Body of pancreas (tissue), 4 donors: ENCODE data around the gene CDH15. TPM values are rescaled to one million over a fixed set of nuclear protein-coding genes. Genes with fewer than 3 reads are reported as not detected.

Experiments used
- ATAC-seq: fragments of 150-250 bp; one replicate; pipeline ENCODE4 v1.9.1; 2016
- DNase-seq, 4 donors: peaks; one replicate each; pipeline ENCODE4 v3.0.0-alpha.2; 2019
- H3K27ac ChIP-seq, 4 donors: fragments of 200-600 bp; sonication (generic); 1 replicate in 3 of 4; 2 replicates in 1 of 4; pipeline versions ENCODE4 v1.5.1 to v1.6.1; 2016 to 2019; ENCODE audit warnings: mild to moderate bottlenecking in 1 of 4, mixed read lengths in 1 of 4, moderate library complexity in 1 of 4
- H3K27me3 ChIP-seq, 2 donors: fragments of 200-600 bp; sonication (generic); one replicate each; pipeline ENCODE4 v1.6.0; 2016; ENCODE audit warnings: mild to moderate bottlenecking in 1 of 2
- H3K36me3 ChIP-seq, 2 donors: fragments of 200-600 bp; sonication (generic); replicated peaks in 1 of 2; 2 replicates each; pipeline ENCODE4 v1.5.1; 2016; ENCODE audit warnings: low read depth in 2 of 2; ENCODE audit not compliant: insufficient read depth in 1 of 2
- H3K4me1 ChIP-seq: fragments of 200-600 bp; sonication (generic); one replicate; pipeline ENCODE4 v1.6.0; 2016
- H3K4me3 ChIP-seq, 2 donors: fragments of 200-600 bp; sonication (generic); 1 replicate in 1 of 2; 2 replicates in 1 of 2; pipeline ENCODE4 v1.5.1; 2016 to 2019
- H3K9me3 ChIP-seq, 3 donors: fragments of 200-600 bp; sonication (generic); 1 replicate in 2 of 3; 2 replicates in 1 of 3; pipeline ENCODE4 v1.5.1; 2016
- CTCF ChIP-seq, 7 experiments: fragments of 450-650 bp in 4 of 7; fragments of 200-600 bp in 3 of 7; sonication (generic) in 3 of 7; IDR thresholded peaks; one replicate each; pipeline ENCODE4 v1.5.1; 2016 to 2019; ENCODE audit warnings: antibody characterized with exemption in 7 of 7
- POLR2A ChIP-seq, 3 donors: fragments of 450-650 bp; IDR thresholded peaks; one replicate each; pipeline ENCODE4 v1.6.1; 2016; ENCODE audit warnings: antibody characterized with exemption in 3 of 3, mild to moderate bottlenecking in 2 of 3
- WGBS, 2 donors: methylation state at CpG; one replicate each; pipeline ENCODE4 v1.1.5; 2017; 5-methylcytosine and 5-hydroxymethylcytosine counted together
- intact Hi-C: fragments of 100-400 bp; cut with DNase I; formaldehyde crosslinking; loops from one replicate; pipeline ENCODE4 v1.15.1; 2023
- total RNA-seq, 2 donors: library from RNA; depleted of rRNA; stranded (reverse); fragments of >200 nt; gene quantifications; one replicate each; pipeline ENCODE4 v1.1.0, GENCODE V29; 2016

Gene CDH15
- total RNA-seq, 2 donors from 2014 or later = 1.0 TPM; not detected in 1

GRCh38 chr16:89207993-89208392 is 36.4 kb downstream of the CDH15 start:
- Histone ChIP-seq H3K27me3 (no peaks in the 10 kb centered on the region), H3K4me3 (no peak overlapping the region), H3K27ac (no peak overlapping the region), H3K36me3 (no peaks in the 10 kb centered on the region), H3K4me1 (no peaks in the 10 kb centered on the region), H3K9me3 (no peaks in the 10 kb centered on the region)
- no peak for TF ChIP-seq CTCF (IDR thresholded peaks at IDR 0.05)
- TF ChIP-seq POLR2A (IDR thresholded peaks at IDR 0.05) = no peak
- intact Hi-C loops = no loop called here
- ATAC-seq (no peak), DNase-seq (no peak)
- WGBS, 2 donors = 89 to 93% methylated on average over 4 of the region's 4 CpGs

GRCh38 chr16:89209522-89210044 is 38.0 kb downstream of the CDH15 start:
- TF ChIP-seq POLR2A (IDR thresholded peaks at IDR 0.05) (no peak), CTCF (IDR thresholded peaks at IDR 0.05) (no peak)
- DNase-seq (no peak), ATAC-seq (no peak)
- H3K4me3 ChIP-seq = no peak overlapping the region
- no peak overlapping the region for H3K27ac ChIP-seq
- no peaks in the 10 kb centered on the region for H3K36me3 ChIP-seq
- no peaks in the 10 kb centered on the region for H3K4me1 ChIP-seq
- WGBS, 2 donors = 70 to 73% methylated on average over 15 of the region's 15 CpGs
- intact Hi-C loops = loop anchor here (10.0 kb wide), 1 partner anchor 395 kb away; the partner anchor contains the start of gene APRT
- no peaks in the 10 kb centered on the region for H3K27me3 ChIP-seq
- no peaks in the 10 kb centered on the region for H3K9me3 ChIP-seq

GRCh38 chr16:89210165-89210903 is 38.8 kb downstream of the CDH15 start:
- ATAC-seq = no peak
- no peak overlapping the region for H3K27ac ChIP-seq

GRCh38 chr16:89210904-89211515 is 39.5 kb downstream of the CDH15 start:
- H3K4me1 ChIP-seq = peaks cover 11% of the 10 kb centered on the region
- no peak for DNase-seq
- TF ChIP-seq CTCF (IDR thresholded peaks at IDR 0.05) = no peak
- no peak for TF ChIP-seq POLR2A (IDR thresholded peaks at IDR 0.05)
- intact Hi-C loops = loop anchor here (10.0 kb wide), 1 partner anchor 396 kb away; the partner anchor contains the start of gene APRT
- no peaks in the 10 kb centered on the region for H3K27me3 ChIP-seq
- WGBS, 2 donors = 65 to 66% methylated on average over 5 to 12 of the region's 15 CpGs
- no peak overlapping the region for H3K4me3 ChIP-seq
- no peaks in the 10 kb centered on the region for H3K9me3 ChIP-seq
- no peaks in the 10 kb centered on the region for H3K36me3 ChIP-seq
- ATAC-seq = no peak
- H3K27ac ChIP-seq = no peak overlapping the region

More at GRCh38 chr16:89210165-89210903, 38.8 kb downstream of the CDH15 start:
- Histone ChIP-seq H3K4me3 (no peak overlapping the region), H3K9me3 (no peaks in the 10 kb centered on the region), H3K27me3 (no peaks in the 10 kb centered on the region), H3K4me1 (peaks cover 5% of the 10 kb centered on the region), H3K36me3 (no peaks in the 10 kb centered on the region)
- 78 to 84% methylated on average over 11 of the region's 11 CpGs for WGBS, 2 donors
- DNase-seq = no peak
- no peak for TF ChIP-seq CTCF (IDR thresholded peaks at IDR 0.05)
- TF ChIP-seq POLR2A (IDR thresholded peaks at IDR 0.05) = no peak
- intact Hi-C loops = loop anchor here (10.0 kb wide), 1 partner anchor 396 kb away; the partner anchor contains the start of gene APRT
